HG03342 (cell line): ENCODE measurements around the gene RASEF.

Experiments used
- ATAC-seq: cut with Tn5 transposase; IDR thresholded peaks from one replicate; pipeline ENCODE4 v1.9.1; 2021; ENCODE audit warnings: mild to moderate bottlenecking, moderate library complexity; ENCODE audit not compliant: unreplicated experiment

The RASEF gene

DNA sequence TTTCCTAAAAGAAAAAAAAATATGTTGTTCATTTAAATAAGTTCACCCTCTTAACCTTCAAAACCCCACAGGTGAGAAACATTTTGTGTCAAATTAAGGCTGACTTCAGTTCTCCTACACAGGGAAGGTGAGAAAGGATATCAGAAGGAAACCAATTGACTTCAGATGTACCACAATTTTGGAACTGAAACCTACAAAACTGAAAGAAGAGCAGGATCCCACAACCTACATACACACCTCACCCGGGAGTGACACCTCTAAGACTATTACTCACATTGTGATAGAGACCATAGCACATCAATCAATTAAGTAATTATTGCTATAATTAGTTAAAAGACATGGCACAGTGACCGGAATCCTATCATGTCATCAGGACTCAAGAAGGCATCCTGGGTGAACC lies 47.0 kb downstream of the RASEF start:
- no peak for ATAC-seq

DNA sequence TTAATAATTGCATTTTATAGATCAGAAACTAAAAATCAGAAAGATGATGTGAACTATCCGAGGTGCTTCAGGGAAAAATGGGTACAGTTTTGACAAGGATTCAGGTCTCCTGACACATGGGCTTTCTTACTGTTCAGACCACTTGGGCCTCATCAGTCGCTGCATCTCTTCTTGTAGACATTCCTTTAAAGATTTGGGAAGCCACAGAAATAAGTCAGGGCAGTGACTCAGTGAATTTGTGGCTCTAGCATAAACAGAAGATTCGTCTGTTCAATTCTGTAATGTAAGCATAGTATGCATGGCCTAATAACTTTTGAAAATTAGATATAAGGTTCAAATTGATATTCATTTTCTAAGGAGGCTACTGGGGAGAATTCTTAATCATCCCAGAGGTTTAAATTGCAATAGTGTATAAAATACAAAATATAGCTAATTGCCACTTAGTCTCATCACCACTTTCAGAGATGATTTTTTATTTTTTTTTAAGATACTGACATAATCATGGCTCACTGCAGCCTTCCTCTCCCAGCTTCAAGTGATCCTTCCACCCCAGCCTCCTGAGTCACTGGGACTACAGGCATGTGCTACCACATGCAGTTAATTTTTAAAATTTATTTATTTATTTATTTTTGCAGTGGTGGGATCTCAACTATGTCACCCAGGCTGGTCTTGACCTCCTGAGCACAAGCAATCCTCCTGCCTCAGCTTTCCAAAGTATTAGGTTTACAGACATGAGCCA lies 48.9 kb downstream of the RASEF start:
- no peak for ATAC-seq

DNA sequence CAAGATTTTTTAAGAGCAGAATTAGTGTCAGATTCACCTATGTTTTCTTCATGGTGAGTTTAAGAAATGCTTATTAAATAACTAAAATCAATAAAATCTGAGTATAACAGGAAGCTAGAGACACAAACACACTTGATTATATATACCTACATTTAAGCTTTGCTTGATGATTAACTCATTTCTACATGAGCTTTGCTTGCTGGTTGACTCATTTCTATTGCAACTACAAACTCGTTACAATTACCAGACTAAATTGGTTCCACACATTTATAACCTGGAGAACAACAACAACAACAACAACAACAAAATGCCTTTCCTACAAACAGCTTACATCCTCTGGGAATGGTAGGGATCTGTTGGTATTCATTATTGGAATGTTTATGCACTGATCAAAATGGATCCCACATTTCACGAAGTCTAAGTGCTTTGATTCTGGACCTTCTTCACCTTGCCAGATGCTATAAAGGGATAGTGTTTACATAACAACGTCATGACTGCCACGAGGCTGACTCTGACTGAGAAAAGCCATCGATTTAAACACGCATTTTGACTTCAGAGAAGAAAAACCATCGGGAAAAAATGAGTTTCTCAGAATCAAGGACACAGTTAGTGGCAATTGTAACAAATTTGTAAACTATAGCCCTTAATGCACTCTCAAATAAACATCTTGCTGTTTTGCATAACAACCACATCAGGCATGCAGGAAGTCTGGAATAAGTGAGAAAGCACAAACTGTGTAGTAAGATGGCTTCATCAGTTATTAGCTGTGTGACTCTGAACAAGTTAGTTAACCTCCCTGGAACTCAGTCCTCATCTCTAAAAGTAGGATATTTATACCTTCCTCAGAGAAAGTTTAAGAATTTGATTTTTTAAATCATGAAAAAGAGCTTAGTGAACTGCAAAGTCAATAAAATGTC lies 49.8 kb downstream of the RASEF start:
- no peak for ATAC-seq

DNA sequence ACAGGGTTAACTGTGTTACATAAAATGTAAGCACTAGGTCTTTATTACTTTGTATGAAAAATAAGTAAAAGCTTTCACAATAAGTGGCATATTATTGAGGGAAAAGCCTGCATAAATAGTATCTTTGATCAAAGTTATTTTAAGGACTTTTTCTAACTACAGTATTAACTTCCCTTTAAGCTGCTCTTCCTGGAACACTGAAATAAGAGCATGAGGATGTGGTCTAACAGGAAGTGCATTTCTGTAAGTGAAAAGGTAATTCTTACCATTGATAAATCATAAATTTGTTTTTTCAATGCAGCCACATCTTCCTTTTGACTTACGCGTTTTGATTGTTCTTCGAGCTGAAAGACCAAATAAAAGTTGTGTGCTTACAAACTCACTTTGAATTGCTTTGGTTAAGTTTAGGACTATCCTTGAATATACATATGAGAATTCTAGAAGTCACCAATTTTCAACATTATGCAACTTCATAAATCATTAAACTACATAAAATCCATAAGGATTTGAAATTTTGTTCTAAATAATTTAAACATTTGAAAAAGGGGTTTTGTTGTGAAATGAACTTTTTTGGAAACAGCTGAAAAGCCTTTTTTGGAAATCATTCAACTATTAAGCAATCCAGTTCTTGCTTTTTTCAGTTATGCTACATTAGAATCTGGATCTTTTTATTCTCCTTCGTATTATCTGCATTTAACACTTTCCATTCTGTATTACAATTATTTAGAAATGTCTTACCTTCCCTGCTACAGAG lies 50.6 kb downstream of the RASEF start:
- ATAC-seq, result no peak

DNA sequence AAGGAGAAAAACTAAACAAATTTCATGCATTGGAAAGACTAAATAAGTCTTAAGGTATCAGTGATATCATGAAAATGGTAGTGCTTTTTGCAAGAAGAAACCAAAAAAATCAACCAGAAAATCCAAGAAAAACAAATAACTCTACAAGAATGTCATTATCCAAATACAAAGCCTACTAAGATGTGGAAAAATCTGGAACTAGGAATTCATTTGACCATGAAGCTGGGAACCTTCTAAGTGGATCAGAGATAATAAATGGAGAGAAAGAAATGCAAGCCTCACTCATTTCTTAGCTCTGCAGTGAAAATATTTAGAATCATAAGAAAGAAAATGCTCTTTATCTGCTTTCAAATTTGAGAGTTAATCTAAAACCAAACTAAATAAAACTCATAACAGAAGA lies 51.3 kb downstream of the RASEF start:
- no peak for ATAC-seq

DNA sequence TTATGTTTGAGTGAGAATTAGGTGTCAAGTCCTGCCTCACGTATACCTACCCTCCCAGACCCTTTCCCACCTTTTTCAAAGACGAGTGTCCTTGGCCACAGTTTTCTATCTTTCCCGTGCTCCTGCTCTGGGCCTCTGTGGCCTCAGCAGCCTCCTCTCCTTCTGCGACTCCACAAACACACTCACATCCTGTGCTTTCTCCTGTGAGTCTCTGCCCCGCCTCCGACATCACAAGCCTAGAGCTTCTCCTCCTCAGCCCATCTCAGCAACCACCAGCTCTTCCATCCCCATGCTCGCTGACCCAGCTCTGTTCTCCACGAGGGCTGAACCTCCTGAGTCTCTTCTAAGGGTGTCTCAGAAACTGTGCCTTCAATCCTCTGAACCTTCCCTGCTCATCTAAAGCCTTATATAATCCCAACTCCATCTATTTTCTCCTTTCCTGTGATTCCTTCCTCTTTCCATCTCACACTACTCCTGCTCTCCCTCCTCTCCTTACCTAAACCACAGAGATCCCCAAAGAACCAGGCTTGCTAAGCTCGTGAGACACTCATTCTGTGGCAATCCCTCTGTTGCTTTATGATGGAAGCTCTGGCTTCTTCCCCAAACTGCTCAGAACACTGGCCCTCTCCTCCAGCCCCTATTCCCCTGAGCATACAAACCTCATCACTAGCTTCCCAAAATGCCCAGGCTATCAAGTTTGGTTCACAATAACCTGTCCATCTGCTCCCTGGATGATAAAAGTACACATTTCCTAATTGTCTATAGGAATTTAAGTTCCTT lies 55.2 kb downstream of the RASEF start:
- no peak for ATAC-seq

DNA sequence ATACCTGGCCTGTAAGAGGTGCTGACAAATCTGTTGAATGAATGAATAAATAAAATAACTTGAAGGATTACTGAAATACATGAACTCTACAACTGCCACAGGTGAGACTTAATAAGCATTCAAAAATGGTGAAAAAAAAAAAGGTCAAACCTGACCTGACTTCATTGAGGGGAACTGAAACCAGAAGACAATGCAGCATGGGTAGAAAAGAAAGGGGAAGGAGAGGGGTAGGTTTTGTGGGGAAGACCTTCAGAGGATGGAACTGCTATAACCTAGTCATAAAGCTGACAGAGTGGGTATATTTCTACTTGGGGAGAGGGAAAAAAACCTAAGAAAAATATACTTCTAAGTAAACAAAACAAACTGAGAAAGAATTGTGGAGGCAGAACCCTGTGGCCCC lies 56.6 kb downstream of the RASEF start:
- ATAC-seq, result peak; percentile 89

DNA sequence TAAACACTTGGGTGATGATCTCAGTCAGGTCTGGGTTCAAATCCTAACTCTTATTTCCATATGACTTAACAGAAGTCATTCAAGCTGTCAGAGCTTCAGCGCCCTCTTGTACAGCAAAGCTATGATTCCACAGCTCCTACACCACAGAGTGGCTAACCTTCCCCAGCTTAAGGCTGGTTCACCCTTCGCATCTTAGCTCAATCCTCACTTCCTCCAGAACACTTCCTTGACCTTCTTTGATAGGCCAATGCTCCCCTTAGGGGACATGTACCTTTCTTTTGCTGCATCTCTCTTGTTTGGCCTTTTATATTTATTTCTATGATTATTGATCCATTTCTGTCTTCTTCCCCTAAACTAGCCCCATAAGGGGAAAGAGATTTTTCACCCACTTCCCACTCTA lies 57.0 kb downstream of the RASEF start:
- no peak for ATAC-seq

DNA sequence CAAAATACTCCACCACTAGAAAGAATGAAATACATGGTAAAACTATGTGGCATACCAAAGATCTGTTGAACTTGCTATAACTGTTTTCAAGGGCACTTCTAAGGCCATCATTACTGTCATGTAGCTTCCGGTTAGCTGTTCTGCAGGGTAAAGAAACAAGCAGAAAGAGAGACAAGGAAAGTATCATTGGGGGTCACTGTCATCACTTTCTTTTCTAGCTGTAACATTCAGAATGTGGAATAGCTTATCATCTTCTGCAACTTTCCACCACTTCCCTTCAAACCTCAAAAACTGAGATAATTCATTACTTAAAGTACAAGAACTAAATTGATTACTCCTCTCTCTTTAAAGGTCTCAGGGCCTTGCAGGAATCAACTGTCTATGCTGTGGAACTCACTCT lies 57.6 kb downstream of the RASEF start:
- ATAC-seq, result no peak

DNA sequence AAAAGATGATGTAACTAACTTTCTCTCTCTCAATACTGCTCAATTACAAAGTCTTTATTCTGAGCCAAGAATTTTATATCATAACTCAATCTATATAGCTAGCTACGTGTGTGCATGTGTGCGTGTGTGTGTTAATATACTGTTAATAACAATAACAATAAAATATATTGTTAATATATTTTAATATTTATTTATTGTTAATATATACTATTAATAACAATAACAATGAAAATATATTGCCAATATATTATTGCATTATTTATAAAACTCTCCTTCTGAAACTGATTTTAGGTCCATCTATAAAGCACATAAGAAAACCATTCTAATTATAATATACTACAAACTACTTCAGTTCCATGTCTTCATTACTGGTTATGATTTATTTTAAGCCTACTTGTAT lies 60.6 kb downstream of the RASEF start:
- no peak for ATAC-seq

DNA sequence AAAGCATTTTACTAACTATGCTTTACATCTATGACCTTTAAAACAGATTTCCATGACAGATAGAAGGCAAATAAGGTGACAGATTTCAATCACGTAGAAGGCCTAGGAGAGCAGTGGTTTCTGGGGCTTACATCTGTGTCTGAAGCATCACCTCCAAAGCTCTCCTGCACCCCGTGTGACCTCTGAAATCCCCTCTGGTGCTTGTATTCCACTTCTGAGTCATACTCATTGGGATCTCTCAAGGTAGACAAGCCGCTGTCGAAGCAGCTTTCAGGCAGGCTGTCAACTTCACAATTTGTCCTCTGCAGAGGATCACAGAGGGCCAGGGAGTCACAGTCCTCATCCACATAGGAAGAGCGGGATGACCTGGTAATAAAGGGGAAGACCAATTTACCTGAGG lies 62.2 kb downstream of the RASEF start:
- no peak for ATAC-seq

DNA sequence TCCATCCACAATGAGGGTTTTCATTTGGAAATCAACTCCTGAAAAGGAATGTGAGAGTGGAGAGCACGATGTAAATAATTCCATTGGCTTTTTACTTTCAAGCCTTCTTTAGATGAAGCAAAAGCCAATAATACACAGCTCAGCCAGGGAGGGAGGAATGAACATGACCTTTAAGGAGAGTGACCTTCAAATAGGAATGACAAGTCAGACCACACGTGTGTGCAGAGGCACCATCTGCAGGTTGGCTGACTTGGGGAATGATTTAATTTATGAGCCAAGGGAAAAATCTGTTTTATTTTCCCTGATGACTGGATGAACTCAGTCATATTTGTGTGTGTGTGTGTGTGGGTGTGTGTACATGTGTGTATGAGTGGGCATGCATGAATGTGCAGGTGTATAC lies 64.5 kb downstream of the RASEF start:
- no peak for ATAC-seq

DNA sequence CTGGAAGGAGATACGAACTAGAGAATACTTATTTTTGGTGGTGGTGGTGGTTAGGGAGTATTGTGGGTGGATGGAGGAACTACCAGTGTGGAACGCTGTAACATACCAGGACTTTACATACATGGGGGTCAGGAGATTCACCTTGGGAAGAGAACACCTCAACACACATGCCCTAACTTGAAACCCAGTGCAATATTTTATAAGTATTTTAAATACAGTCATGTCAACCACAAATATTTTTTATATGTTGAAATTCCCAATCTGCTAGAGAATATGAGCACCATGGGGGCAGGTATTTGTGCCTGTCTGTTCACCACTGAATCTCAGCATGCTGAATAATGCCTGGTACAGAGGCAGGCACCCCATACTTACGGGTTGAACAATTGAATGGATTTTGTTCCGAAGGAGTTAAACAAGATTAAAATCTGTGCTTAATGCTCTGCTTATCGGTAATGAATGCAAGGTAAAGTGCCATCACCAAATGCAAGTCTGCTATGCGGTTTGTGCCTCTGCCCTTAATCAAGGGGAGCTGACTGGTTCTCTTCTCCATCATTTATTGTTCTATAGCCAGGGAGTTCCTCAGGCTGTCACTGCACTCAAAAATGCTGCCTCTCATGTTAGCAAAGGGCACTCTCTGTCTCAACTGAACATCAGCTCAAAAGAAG lies 65.3 kb downstream of the RASEF start:
- ATAC-seq, result no peak

DNA sequence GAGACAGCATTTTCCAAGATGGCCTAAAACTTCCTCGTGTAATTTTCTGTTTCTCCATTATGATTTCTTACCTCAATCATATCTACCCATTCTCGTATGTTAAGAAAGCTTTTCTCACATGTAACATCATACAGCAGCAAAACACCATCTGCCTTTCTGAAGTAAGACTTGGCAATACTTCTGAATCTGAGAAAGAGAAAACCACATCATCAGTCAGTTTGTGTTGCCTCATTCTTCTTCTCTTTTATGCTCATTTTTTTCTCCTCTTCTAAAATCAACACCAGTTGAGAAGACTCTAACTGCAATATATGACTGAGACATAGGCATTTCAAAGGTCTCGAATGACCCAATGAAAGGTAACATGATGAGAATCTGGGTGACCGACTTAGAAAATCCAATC lies 66.0 kb downstream of the RASEF start:
- ATAC-seq, result no peak

DNA sequence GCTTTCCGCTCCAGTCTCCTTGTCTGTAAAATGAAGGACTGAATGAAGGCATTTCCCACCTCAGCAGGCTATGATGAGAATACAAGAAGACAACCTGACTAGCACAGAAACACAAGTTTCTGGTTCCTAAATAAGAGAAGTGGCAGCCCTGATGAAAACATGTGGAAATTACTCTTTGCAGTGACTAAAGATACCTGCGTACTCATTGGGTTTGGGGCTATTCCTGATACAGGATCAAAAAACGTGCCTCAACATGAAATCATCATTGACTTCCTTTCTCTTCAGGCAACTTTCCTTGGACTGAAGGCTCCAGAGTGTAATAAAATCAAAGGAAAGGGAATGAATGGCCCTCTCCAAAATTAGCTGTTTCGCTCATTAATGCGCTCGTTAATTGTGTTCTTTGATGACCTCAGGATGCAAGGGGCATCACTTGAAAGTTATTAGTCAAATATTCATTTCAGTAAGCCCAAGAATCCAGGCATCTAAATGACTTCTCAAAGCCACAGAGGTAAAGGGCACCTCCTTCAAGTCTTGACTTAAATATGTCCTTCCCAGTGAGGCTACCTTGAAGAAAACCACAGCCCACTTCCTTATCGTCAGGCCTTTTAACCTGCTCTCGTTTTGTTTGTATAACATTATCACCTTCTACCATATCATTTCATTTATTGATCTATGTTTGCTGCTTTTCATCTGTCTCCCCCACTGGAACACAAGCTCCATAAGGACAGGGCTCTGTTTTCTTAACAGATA lies 68.9 kb downstream of the RASEF start:
- no peak for ATAC-seq

DNA sequence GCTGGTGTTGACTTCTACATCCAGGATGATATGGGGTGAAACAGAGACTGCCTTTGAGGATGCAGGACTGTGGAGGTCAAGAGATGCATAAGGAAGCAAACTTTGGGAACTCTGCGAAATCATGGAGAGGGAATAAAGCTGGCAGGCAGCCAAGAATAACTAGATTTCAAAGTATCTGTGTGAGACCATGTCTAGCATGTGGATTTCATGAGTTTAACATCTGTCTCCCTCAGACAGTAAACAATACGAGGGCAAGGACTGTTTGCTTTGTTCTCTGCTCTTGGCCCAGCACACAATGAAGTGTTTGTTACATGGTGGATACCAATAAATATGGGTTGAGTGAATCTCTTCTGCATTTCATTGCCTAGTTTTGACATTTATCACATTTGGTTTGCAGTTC lies 71.3 kb downstream of the RASEF start:
- ATAC-seq, result no peak

DNA sequence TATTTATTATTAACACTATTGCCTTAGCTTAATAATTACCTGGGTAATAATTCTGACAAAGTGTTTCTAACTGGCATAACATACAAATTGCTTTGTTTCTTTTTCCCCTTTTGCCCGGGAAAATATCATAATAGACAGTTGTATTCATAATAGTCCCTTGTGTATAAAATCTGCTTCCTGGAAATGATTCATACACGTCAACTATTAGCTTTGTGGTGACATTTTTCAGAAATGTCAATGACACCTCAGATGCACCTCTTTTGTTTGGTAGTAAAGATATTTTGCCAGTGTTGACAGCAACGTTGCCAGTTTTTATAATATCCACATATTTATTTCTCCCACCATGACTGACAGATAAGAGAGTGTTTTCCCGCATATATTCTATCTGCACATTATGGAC lies 73.0 kb downstream of the RASEF start:
- no peak for ATAC-seq

DNA sequence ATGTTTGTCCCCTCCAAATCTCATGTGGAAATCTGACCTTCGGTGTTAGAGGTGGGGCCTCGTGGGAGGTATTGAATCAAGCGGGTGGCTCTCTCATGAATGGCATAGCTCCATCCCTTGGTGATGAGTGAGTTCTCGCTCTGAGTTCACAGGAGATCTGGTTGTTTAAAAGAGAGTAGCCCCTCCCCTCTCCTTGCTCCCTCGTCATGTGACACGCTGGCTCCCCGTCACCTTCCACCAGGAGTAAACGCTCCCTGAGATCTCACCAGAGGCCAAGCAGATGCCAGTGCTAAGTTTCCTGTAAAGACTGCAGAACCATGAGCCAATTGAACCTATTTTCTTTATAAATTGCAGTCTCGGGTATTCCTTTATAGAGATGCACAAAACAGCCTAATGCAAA lies 74.5 kb downstream of the RASEF start:
- ATAC-seq, result no peak

DNA sequence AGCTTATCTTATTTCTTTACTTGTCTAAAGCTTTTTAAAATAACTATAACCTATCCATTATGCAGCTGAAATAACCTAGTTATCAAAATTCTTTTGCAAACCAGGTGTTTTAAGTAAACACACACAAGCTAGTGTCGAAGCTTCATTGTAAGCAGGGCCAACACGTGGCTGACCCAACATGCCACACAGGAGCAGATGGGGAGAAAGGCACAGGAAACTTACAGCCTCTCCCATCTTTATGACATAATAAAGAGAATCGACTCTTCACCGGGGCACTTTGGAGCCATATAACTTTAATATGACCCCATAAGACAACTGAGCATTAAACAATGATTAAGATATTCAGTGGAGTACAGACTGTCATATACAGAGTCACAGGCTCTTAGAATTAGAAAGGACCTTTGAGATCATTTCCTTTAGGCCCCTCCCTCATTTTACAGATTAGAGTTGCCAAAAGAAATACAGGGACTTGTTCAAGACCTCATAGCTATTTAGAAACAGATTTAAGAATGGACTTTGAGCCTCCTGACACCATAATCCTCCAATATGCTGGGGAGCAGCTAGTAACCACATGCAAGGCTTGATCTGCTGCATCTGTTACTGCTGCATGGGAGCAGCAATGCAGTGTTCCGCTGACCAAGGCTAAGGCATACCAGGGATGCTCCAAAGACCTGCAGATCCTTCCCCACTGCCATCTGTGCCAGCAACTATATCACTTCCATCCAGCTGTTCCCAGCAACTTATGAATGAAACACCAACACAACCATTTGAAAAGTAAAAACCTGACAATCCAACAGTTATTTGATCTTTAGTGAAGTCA lies 75.4 kb downstream of the RASEF start:
- ATAC-seq, result no peak
